Liver (tissue), 9 donors: ENCODE measurements around the gene RRP1. TPM values are rescaled to one million over a fixed set of nuclear protein-coding genes. Genes with fewer than 3 reads are reported as not detected.

Experiments used
- DNase-seq: peaks from one replicate; pipeline ENCODE4 v3.0.0-alpha.2; 2017; ENCODE audit warnings: low spot score
- H3K27ac ChIP-seq, 2 donors: one replicate each; pipeline ENCODE4 v1.7.0; 2013; ENCODE audit warnings: inconsistent platforms in 2 of 2, low read length in 2 of 2, control low read depth in 1 of 2, low read depth in 1 of 2, mild to moderate bottlenecking in 1 of 2
- H3K27me3 ChIP-seq, 4 donors: one replicate each; pipeline versions ENCODE4 v1.6.1 to v1.7.0; 2013; ENCODE audit warnings: low read length in 3 of 4, inconsistent platforms in 1 of 4, mild to moderate bottlenecking in 1 of 4, moderate library complexity in 1 of 4; ENCODE audit not compliant: control insufficient read depth in 4 of 4, insufficient read depth in 4 of 4
- H3K36me3 ChIP-seq, 4 donors: one replicate each; pipeline versions ENCODE4 v1.6.1 to v1.7.0; 2013; ENCODE audit warnings: low read length in 3 of 4, mild to moderate bottlenecking in 3 of 4, low read depth in 1 of 4, moderate library complexity in 1 of 4; ENCODE audit not compliant: control insufficient read depth in 4 of 4, insufficient read depth in 3 of 4
- H3K4me1 ChIP-seq, 4 donors: one replicate each; pipeline versions ENCODE4 v1.6.1 to v1.7.0; 2013; ENCODE audit warnings: low read length in 3 of 4, mild to moderate bottlenecking in 3 of 4, moderate library complexity in 1 of 4; ENCODE audit not compliant: control insufficient read depth in 4 of 4, insufficient read depth in 4 of 4
- H3K4me3 ChIP-seq, 3 donors: one replicate each; pipeline versions ENCODE4 v1.6.1 to v1.7.0; 2013; ENCODE audit warnings: low read length in 3 of 3, control low read depth in 1 of 3, low read depth in 1 of 3, mild to moderate bottlenecking in 1 of 3
- H3K9ac ChIP-seq, 2 donors: one replicate each; pipeline ENCODE4 v1.7.0; 2013; ENCODE audit warnings: low read length in 2 of 2, mild to moderate bottlenecking in 2 of 2, moderate library complexity in 2 of 2, control low read depth in 1 of 2, low read depth in 1 of 2
- H3K9me3 ChIP-seq, 4 donors: one replicate each; pipeline versions ENCODE4 v1.6.1 to v1.7.0; 2013; ENCODE audit warnings: low read length in 3 of 4; ENCODE audit not compliant: control insufficient read depth in 4 of 4
- EGR1 ChIP-seq, 2 donors: IDR thresholded peaks; 2 replicates each; pipeline ENCODE4 v1.6.1; 2016 to 2018; ENCODE audit warnings: antibody characterized with exemption in 2 of 2, low read depth in 2 of 2
- FOXA1 ChIP-seq: IDR thresholded peaks from 2 replicates; pipeline ENCODE4 v1.6.1; 2016; ENCODE audit warnings: antibody characterized with exemption
- FOXA2 ChIP-seq: IDR thresholded peaks from 2 replicates; pipeline ENCODE4 v1.6.1; 2016; ENCODE audit warnings: antibody characterized with exemption
- GABPA ChIP-seq, 2 donors: IDR thresholded peaks in 1 of 2; conservative IDR thresholded peaks in 1 of 2; 2 replicates each; pipeline ENCODE4 v1.6.1; 2016; ENCODE audit warnings: antibody characterized with exemption in 2 of 2, mild to moderate bottlenecking in 1 of 2, moderate library complexity in 1 of 2
- HNF4A ChIP-seq, 2 donors: conservative IDR thresholded peaks; 2 replicates each; pipeline ENCODE4 v1.6.1; 2016; ENCODE audit warnings: antibody characterized with exemption in 2 of 2, mild to moderate bottlenecking in 2 of 2
- HNF4G ChIP-seq: IDR thresholded peaks from 2 replicates; pipeline ENCODE4 v1.6.1; 2016; ENCODE audit warnings: antibody characterized with exemption
- JUND ChIP-seq, 2 donors: IDR thresholded peaks; 2 replicates each; pipeline ENCODE4 v1.6.1; 2016; ENCODE audit warnings: antibody characterized with exemption in 2 of 2
- NR2F2 ChIP-seq: IDR thresholded peaks from 2 replicates; pipeline ENCODE4 v1.6.1; 2016; ENCODE audit warnings: antibody characterized with exemption
- RAD21 ChIP-seq, 2 donors: IDR thresholded peaks; 2 replicates each; pipeline ENCODE4 v1.6.1; 2016; ENCODE audit warnings: antibody characterized with exemption in 2 of 2, mild to moderate bottlenecking in 2 of 2
- RXRA ChIP-seq, 2 donors: IDR thresholded peaks; 2 replicates each; pipeline ENCODE4 v1.6.1; 2017 to 2018; ENCODE audit warnings: antibody characterized with exemption in 2 of 2, mild to moderate bottlenecking in 1 of 2
- SP1 ChIP-seq: IDR thresholded peaks from 2 replicates; pipeline ENCODE4 v1.6.1; 2018; ENCODE audit warnings: antibody characterized with exemption, mild to moderate bottlenecking
- TAF1 ChIP-seq: conservative IDR thresholded peaks from 2 replicates; pipeline ENCODE4 v1.6.1; 2016; ENCODE audit warnings: antibody characterized with exemption, mild to moderate bottlenecking
- YY1 ChIP-seq: IDR thresholded peaks from 2 replicates; pipeline ENCODE4 v1.6.1; 2016; ENCODE audit warnings: antibody characterized with exemption, mild to moderate bottlenecking
- WGBS: extraction: QIAGEN DNeasy Blood & Tissue Kit; methylation state at CpG from one replicate; pipeline ENCODE4 v1.1.7; 2013; 5-methylcytosine and 5-hydroxymethylcytosine counted together
- polyA plus RNA-seq, 2 donors: library from polyadenylated mRNA; stranded (reverse) in 1 of 2; unstranded in 1 of 2; fragments of 200-250 nt in 1 of 2; fragments of >200 nt in 1 of 2; fragmentation: Nextera tagmentation in 1 of 2; extraction: Ambion mirVana in 1 of 2; gene quantifications; one replicate each; pipeline versions ENCODE4 v1.2.1 to v1.2.3, GENCODE V29; 2013 to 2015
- total RNA-seq, 2 donors: library from RNA; depleted of rRNA; stranded (reverse); fragments of >200 nt; gene quantifications; one replicate each; pipeline ENCODE4 v1.2.3, GENCODE V29; 2014
- TF ChIP-seq, protein P1 (sequence below): IDR thresholded peaks from 2 replicates; pipeline ENCODE4 v1.6.1; 2016; ENCODE audit warnings: antibody characterized with exemption, mild to moderate bottlenecking
- TF ChIP-seq, protein P2 (sequence below): IDR thresholded peaks from 2 replicates; pipeline ENCODE4 v1.6.1; 2016; ENCODE audit warnings: antibody characterized with exemption
- TF ChIP-seq, protein P3 (sequence below): IDR thresholded peaks from 2 replicates; pipeline ENCODE4 v1.6.1; 2016; ENCODE audit warnings: antibody characterized with exemption
- TF ChIP-seq, protein P4 (sequence below): IDR thresholded peaks from 2 replicates; pipeline ENCODE4 v1.6.1; 2016; ENCODE audit warnings: antibody characterized with exemption
- donor health status: healthy.
- donor health status: healthy.
- donor health status: healthy.
- donor health status: healthy.
- donor health status: healthy.

Gene RRP1
- total and polyA plus RNA-seq, 4 donors, result 5.4 to 15.0 (median 7.7) TPM

DNA sequence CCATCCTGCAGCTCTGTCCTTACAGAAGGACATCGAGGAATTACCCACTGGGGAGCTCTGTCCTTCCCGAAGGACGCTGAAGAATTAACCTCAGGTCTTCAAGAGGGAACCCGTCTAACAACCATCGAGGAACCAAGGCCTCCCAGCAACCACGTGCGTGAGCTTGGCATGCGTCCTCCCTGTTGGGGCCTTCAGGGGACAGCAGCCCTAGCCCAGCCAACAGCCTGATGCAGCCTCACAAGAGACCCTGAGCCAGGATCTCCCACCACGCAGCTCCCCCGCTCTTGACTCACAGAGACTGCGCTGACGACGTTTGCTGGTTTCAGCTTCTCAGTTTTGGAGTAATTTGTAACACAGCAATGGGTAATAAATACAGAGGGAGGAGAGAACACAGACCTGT lies 56.0 kb downstream of the RRP1 start (continued):
- TF ChIP-seq, protein P1, sequence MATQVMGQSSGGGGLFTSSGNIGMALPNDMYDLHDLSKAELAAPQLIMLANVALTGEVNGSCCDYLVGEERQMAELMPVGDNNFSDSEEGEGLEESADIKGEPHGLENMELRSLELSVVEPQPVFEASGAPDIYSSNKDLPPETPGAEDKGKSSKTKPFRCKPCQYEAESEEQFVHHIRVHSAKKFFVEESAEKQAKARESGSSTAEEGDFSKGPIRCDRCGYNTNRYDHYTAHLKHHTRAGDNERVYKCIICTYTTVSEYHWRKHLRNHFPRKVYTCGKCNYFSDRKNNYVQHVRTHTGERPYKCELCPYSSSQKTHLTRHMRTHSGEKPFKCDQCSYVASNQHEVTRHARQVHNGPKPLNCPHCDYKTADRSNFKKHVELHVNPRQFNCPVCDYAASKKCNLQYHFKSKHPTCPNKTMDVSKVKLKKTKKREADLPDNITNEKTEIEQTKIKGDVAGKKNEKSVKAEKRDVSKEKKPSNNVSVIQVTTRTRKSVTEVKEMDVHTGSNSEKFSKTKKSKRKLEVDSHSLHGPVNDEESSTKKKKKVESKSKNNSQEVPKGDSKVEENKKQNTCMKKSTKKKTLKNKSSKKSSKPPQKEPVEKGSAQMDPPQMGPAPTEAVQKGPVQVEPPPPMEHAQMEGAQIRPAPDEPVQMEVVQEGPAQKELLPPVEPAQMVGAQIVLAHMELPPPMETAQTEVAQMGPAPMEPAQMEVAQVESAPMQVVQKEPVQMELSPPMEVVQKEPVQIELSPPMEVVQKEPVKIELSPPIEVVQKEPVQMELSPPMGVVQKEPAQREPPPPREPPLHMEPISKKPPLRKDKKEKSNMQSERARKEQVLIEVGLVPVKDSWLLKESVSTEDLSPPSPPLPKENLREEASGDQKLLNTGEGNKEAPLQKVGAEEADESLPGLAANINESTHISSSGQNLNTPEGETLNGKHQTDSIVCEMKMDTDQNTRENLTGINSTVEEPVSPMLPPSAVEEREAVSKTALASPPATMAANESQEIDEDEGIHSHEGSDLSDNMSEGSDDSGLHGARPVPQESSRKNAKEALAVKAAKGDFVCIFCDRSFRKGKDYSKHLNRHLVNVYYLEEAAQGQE, result no peak

DNA sequence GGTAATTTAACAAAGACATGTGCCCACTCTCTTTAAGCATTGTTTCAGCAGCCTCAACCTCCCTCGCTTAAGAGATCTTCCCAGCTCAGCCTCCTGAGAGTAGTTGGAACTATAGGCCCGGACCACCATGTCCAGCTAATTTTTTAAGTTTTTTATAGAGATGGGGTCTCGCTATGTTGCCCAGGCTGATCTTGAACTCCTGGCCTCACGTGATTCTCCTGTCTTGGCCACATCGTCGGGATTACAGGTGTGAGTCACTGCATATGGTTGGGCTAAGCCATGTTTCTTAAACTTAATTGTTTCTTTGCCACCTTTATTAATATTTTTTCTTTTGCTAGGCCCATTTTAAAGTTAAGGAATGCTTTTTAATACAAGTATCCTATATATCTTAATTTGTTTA lies 57.1 kb downstream of the RRP1 start:
- H3K4me1 ChIP-seq, result no peaks in the 10 kb centered on the region
- WGBS, result 95% methylated on average over 6 of the region's 6 CpGs
- H3K36me3 ChIP-seq, result no peaks in the 10 kb centered on the region
- H3K9ac ChIP-seq, result no peak overlapping the region
- no peaks in the 10 kb centered on the region for H3K27me3 ChIP-seq
- DNase-seq, result no peak
- H3K4me3 ChIP-seq, result no peak overlapping the region
- TF ChIP-seq FOXA2 (no peak), JUND (IDR thresholded peaks at IDR 0.05) (no peak), RAD21 (IDR thresholded peaks at IDR 0.05) (no peak), NR2F2 (no peak), YY1 (no peak), GABPA (IDR thresholded peaks at IDR 0.05 in 1 of 2, conservative IDR thresholded peaks at IDR 0.05 in 1 of 2) (no peak), HNF4A (conservative IDR thresholded peaks at IDR 0.05) (no peak), TAF1 (no peak), HNF4G (no peak)
- TF ChIP-seq, protein P2, sequence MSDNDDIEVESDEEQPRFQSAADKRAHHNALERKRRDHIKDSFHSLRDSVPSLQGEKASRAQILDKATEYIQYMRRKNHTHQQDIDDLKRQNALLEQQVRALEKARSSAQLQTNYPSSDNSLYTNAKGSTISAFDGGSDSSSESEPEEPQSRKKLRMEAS, result no peak
- TF ChIP-seq, protein P3, sequence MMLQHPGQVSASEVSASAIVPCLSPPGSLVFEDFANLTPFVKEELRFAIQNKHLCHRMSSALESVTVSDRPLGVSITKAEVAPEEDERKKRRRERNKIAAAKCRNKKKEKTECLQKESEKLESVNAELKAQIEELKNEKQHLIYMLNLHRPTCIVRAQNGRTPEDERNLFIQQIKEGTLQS, result no peak
- TF ChIP-seq, protein P4, sequence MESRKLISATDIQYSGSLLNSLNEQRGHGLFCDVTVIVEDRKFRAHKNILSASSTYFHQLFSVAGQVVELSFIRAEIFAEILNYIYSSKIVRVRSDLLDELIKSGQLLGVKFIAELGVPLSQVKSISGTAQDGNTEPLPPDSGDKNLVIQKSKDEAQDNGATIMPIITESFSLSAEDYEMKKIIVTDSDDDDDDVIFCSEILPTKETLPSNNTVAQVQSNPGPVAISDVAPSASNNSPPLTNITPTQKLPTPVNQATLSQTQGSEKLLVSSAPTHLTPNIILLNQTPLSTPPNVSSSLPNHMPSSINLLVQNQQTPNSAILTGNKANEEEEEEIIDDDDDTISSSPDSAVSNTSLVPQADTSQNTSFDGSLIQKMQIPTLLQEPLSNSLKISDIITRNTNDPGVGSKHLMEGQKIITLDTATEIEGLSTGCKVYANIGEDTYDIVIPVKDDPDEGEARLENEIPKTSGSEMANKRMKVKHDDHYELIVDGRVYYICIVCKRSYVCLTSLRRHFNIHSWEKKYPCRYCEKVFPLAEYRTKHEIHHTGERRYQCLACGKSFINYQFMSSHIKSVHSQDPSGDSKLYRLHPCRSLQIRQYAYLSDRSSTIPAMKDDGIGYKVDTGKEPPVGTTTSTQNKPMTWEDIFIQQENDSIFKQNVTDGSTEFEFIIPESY, result no peak
- H3K27ac ChIP-seq, result no peak overlapping the region
- no peaks in the 10 kb centered on the region for H3K9me3 ChIP-seq

DNA sequence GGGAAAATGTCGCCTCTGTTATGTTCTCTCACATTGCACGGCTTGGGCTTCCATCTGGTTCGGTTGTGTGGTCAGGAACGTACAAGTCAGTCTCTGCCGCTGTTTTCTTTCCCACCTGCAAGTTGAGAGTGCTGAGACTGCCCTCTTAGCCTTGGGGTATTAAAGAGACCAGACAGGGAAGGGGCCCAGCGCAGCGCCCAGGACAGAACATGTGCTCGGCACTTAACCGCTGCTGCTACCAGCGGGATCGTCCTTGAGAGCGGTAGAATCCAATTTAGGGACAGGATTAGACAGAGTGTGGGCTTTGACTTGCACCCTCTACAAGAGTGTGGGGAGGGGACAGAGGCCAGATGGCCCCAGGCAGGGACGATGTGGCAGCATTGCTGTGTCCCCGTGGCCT lies 57.9 kb downstream of the RRP1 start:
- no peak for DNase-seq
- no peaks in the 10 kb centered on the region for H3K9me3 ChIP-seq
- H3K27me3 ChIP-seq, result no peaks in the 10 kb centered on the region
- H3K9ac ChIP-seq, result no peak overlapping the region
- no peaks in the 10 kb centered on the region for H3K36me3 ChIP-seq
- H3K4me1 ChIP-seq, result no peaks in the 10 kb centered on the region
- 92% methylated on average over 14 of the region's 14 CpGs for WGBS
- H3K27ac ChIP-seq, result no peak overlapping the region
- H3K4me3 ChIP-seq, result no peak overlapping the region
- TF ChIP-seq TAF1 (no peak), FOXA1 (no peak), FOXA2 (no peak), HNF4G (no peak), HNF4A (conservative IDR thresholded peaks at IDR 0.05) (no peak), YY1 (no peak), RXRA (IDR thresholded peaks at IDR 0.05) (no peak), RAD21 (IDR thresholded peaks at IDR 0.05) (no peak), EGR1 (IDR thresholded peaks at IDR 0.05; ENCODE audit: low read depth in 2 of 2) (no peak), SP1 (no peak), JUND (IDR thresholded peaks at IDR 0.05) (no peak)
- TF ChIP-seq, protein P1, result no peak
- TF ChIP-seq, protein P3, result no peak
- TF ChIP-seq, protein P4, result no peak
- TF ChIP-seq, protein P2, result no peak
